K562 (cell line): Measurements from ENCODE around the gene DCPS. TPM values are rescaled to one million over a fixed set of nuclear protein-coding genes. Genes with fewer than 3 reads are reported as not detected.

Experiments used
- ARID1B ChIP-seq: fragments of 450-650 bp; IDR thresholded peaks from 2 replicates; pipeline ENCODE4 v1.6.1; 2016; ENCODE audit warnings: antibody characterized with exemption, mild to moderate bottlenecking, inconsistent platforms
- CREM ChIP-seq: IDR thresholded peaks from 2 replicates; pipeline ENCODE4 v1.6.1; 2014; ENCODE audit warnings: antibody characterized with exemption, low read depth
- ERF ChIP-seq: fragments of 450-650 bp; formaldehyde crosslinking; IDR thresholded peaks from 2 replicates; pipeline ENCODE4 v1.4.0; 2020; ENCODE audit warnings: mild to moderate bottlenecking, mixed read lengths
- KAT2B ChIP-seq: IDR thresholded peaks from one replicate; pipeline ENCODE4 v1.6.1; 2012; ENCODE audit warnings: low read depth, mild to moderate bottlenecking, control low read depth, inconsistent platforms, low read length, moderate library complexity
- KAT8 ChIP-seq: fragments of 450-650 bp; IDR thresholded peaks from 2 replicates; pipeline ENCODE4 v1.6.1; 2016; ENCODE audit warnings: low read depth, mild to moderate bottlenecking
- LARP7 ChIP-seq: fragments of 450-650 bp; IDR thresholded peaks from 2 replicates; pipeline ENCODE4 v1.6.1; 2016
- MYNN ChIP-seq, 2 experiments: sonication (generic); formaldehyde crosslinking in 1 of 2; IDR thresholded peaks; 2 replicates each; pipeline versions ENCODE4 v1.5.0 to v1.6.1; 2016 to 2020; ENCODE audit warnings: antibody characterized with exemption in 1 of 2, missing genetic modification reagents in 1 of 2
- NFYB ChIP-seq: IDR thresholded peaks from 2 replicates; pipeline ENCODE4 v1.6.1; 2011; ENCODE audit warnings: mild to moderate bottlenecking, moderate library complexity; ENCODE audit not compliant: insufficient read length; ENCODE audit errors: extremely low read depth
- POLR2G ChIP-seq: fragments of 200-400 bp; formaldehyde crosslinking; IDR thresholded peaks from 2 replicates; pipeline ENCODE4 v1.6.1; 2017; ENCODE audit warnings: low read depth, mild to moderate bottlenecking, antibody characterized with exemption, low read length, moderate library complexity
- RBBP5 ChIP-seq: fragments of 200-600 bp; sonication (generic); IDR thresholded peaks from 2 replicates; pipeline ENCODE4 v1.6.1; 2012; ENCODE audit warnings: borderline replicate concordance, mild to moderate bottlenecking, low read length, control low read depth, inconsistent platforms; ENCODE audit not compliant: insufficient read depth, poor library complexity, severe bottlenecking
- RBM34 ChIP-seq: fragments of 200-400 bp; formaldehyde crosslinking; IDR thresholded peaks from 2 replicates; pipeline ENCODE4 v1.6.1; 2018; ENCODE audit warnings: low read length, borderline replicate concordance; ENCODE audit not compliant: insufficient read depth
- RBM39 ChIP-seq: fragments of 200-400 bp; formaldehyde crosslinking; optimal IDR thresholded peaks from 2 replicates; pipeline ENCODE3; 2018; ENCODE audit warnings: low read depth, low read length
- SMARCE1 ChIP-seq: fragments of 450-650 bp; IDR thresholded peaks from 2 replicates; pipeline ENCODE4 v1.7.1; 2016; ENCODE audit warnings: mild to moderate bottlenecking
- YY1 ChIP-seq, 3 experiments: IDR thresholded peaks; 2 replicates each; pipeline ENCODE4 v1.6.1; 2011; ENCODE audit warnings: low read length in 2 of 3, mild to moderate bottlenecking in 2 of 3, moderate library complexity in 2 of 3, borderline replicate concordance in 1 of 3, control low read depth in 1 of 3, low read depth in 1 of 3; ENCODE audit not compliant: insufficient read depth in 3 of 3, insufficient replicate concordance in 2 of 3, control insufficient read depth in 1 of 3, insufficient read length in 1 of 3; ENCODE audit errors: extremely low read depth in 1 of 3
- ZNF263 ChIP-seq: sonication (generic); formaldehyde crosslinking; IDR thresholded peaks from 2 replicates; pipeline ENCODE4 v1.8.0; 2022; ENCODE audit warnings: mild to moderate bottlenecking, missing genetic modification reagents, borderline replicate concordance
- polyA plus RNA-seq, 8 experiments: library from polyadenylated mRNA; depleted of rRNA in 4 of 8; stranded (reverse) in 5 of 8; unstranded in 3 of 8; fragments of >200 nt; fragmentation: Nextera tagmentation in 2 of 8; fragmentation: Illumina TruSeq in 1 of 8; extraction: Ambion mirVana in 2 of 8; extraction: Trizol in 1 of 8; gene quantifications; 2 replicates each; pipeline versions ENCODE4 v1.2.1 to v1.2.3, GENCODE V29; 2011 to 2014; ENCODE audit warnings: inconsistent platforms in 1 of 8, missing spikeins in 1 of 8
- total RNA-seq, 7 experiments: library from RNA; depleted of rRNA in 6 of 7; stranded (reverse); fragments of >200 nt in 6 of 7; fragmentation: Illumina TruSeq in 2 of 7; extraction: Trizol in 2 of 7; gene quantifications; 2 replicates each; pipeline versions ENCODE4 v1.2.1 to v1.2.3, GENCODE V29; 2011 to 2021; ENCODE audit warnings: low replicate concordance in 1 of 7
- TF ChIP-seq, protein P1 (sequence below), 2 experiments: fragments of 450-650 bp in 1 of 2; IDR thresholded peaks; 2 replicates each; pipeline ENCODE4 v1.6.1; 2011 to 2017; ENCODE audit warnings: low read depth in 2 of 2, antibody characterized with exemption in 1 of 2, borderline replicate concordance in 1 of 2, low read length in 1 of 2, mild to moderate bottlenecking in 1 of 2, mixed read lengths in 1 of 2; ENCODE audit not compliant: control insufficient read depth in 1 of 2
- TF ChIP-seq, protein P2 (sequence below): fragments of 250-450 bp; sonication (Bioruptor Pico); IDR thresholded peaks from 2 replicates; pipeline ENCODE4 v1.4.0; 2020; ENCODE audit warnings: mild to moderate bottlenecking
- TF ChIP-seq, protein P3 (sequence below), 2 experiments: fragments of 450-650 bp; IDR thresholded peaks; 2 replicates each; pipeline ENCODE4 v1.6.1; 2018; ENCODE audit warnings: mild to moderate bottlenecking in 2 of 2, low read depth in 1 of 2; ENCODE audit not compliant: partially characterized antibody in 2 of 2

The DCPS gene
- total and polyA plus RNA-seq, 9 of the 15 experiments (the other 6 are each of a cell fraction or from before 2014, with no cell fraction given): 8.7 to 38.1 (median 17.9) TPM

DNA sequence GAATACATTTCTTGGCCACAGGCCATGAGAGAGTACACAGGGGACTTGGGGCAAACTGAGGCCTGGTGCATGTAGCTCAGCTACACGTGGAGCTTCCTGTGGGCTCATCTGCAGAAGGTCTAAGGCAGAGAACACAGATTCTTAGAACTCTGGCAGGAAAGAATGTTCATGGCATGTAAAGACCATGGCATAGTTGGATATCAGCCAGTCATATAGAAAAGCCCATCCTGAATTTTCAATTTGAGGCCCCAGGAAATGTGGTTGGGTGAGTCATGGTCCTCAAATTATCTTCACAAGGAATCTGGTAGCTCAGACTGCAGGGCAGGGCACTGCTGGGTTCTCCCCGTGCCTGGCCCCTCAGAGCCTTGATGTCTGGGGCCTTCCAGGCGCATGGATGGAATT, 37.9 kb downstream of the DCPS start (continued):
- TF ChIP-seq, protein P1, sequence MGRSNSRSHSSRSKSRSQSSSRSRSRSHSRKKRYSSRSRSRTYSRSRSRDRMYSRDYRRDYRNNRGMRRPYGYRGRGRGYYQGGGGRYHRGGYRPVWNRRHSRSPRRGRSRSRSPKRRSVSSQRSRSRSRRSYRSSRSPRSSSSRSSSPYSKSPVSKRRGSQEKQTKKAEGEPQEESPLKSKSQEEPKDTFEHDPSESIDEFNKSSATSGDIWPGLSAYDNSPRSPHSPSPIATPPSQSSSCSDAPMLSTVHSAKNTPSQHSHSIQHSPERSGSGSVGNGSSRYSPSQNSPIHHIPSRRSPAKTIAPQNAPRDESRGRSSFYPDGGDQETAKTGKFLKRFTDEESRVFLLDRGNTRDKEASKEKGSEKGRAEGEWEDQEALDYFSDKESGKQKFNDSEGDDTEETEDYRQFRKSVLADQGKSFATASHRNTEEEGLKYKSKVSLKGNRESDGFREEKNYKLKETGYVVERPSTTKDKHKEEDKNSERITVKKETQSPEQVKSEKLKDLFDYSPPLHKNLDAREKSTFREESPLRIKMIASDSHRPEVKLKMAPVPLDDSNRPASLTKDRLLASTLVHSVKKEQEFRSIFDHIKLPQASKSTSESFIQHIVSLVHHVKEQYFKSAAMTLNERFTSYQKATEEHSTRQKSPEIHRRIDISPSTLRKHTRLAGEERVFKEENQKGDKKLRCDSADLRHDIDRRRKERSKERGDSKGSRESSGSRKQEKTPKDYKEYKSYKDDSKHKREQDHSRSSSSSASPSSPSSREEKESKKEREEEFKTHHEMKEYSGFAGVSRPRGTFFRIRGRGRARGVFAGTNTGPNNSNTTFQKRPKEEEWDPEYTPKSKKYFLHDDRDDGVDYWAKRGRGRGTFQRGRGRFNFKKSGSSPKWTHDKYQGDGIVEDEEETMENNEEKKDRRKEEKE (IDR thresholded peaks at IDR 0.05; ENCODE audit: borderline replicate concordance in 1 of 2, control insufficient read depth in 1 of 2, low read depth in 2 of 2, low read length in 1 of 2): no peak
- TF ChIP-seq, protein P2, sequence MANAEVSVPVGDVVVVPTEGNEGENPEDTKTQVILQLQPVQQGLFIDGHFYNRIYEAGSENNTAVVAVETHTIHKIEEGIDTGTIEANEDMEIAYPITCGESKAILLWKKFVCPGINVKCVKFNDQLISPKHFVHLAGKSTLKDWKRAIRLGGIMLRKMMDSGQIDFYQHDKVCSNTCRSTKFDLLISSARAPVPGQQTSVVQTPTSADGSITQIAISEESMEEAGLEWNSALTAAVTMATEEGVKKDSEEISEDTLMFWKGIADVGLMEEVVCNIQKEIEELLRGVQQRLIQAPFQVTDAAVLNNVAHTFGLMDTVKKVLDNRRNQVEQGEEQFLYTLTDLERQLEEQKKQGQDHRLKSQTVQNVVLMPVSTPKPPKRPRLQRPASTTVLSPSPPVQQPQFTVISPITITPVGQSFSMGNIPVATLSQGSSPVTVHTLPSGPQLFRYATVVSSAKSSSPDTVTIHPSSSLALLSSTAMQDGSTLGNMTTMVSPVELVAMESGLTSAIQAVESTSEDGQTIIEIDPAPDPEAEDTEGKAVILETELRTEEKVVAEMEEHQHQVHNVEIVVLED (CRISPR knock-in tag): no peak
- TF ChIP-seq KAT8: no peak
- TF ChIP-seq LARP7: no peak
- TF ChIP-seq YY1 (IDR thresholded peaks at IDR 0.05; ENCODE audit: borderline replicate concordance in 1 of 3, control insufficient read depth in 1 of 3, extremely low read depth in 1 of 3, insufficient read depth in 3 of 3, insufficient read length in 1 of 3, insufficient replicate concordance in 2 of 3, low read depth in 1 of 3, low read length in 2 of 3): no peak
- no peak for TF ChIP-seq ZNF263 (CRISPR knock-in tag)
- 0 out of 2 replicates have a peak, but pooled peaks have one; percentile 17 for TF ChIP-seq CREM
- TF ChIP-seq SMARCE1: peak; percentile 85
- TF ChIP-seq RBM34: no peak
- TF ChIP-seq, protein P3, sequence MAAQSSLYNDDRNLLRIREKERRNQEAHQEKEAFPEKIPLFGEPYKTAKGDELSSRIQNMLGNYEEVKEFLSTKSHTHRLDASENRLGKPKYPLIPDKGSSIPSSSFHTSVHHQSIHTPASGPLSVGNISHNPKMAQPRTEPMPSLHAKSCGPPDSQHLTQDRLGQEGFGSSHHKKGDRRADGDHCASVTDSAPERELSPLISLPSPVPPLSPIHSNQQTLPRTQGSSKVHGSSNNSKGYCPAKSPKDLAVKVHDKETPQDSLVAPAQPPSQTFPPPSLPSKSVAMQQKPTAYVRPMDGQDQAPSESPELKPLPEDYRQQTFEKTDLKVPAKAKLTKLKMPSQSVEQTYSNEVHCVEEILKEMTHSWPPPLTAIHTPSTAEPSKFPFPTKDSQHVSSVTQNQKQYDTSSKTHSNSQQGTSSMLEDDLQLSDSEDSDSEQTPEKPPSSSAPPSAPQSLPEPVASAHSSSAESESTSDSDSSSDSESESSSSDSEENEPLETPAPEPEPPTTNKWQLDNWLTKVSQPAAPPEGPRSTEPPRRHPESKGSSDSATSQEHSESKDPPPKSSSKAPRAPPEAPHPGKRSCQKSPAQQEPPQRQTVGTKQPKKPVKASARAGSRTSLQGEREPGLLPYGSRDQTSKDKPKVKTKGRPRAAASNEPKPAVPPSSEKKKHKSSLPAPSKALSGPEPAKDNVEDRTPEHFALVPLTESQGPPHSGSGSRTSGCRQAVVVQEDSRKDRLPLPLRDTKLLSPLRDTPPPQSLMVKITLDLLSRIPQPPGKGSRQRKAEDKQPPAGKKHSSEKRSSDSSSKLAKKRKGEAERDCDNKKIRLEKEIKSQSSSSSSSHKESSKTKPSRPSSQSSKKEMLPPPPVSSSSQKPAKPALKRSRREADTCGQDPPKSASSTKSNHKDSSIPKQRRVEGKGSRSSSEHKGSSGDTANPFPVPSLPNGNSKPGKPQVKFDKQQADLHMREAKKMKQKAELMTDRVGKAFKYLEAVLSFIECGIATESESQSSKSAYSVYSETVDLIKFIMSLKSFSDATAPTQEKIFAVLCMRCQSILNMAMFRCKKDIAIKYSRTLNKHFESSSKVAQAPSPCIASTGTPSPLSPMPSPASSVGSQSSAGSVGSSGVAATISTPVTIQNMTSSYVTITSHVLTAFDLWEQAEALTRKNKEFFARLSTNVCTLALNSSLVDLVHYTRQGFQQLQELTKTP (IDR thresholded peaks at IDR 0.05; ENCODE audit: low read depth in 1 of 2, partially characterized antibody in 2 of 2): no peak
- TF ChIP-seq KAT2B: no peak
- no peak for TF ChIP-seq MYNN (IDR thresholded peaks at IDR 0.05)
- TF ChIP-seq MYNN (CRISPR knock-in tag; IDR thresholded peaks at IDR 0.05): no peak
- TF ChIP-seq POLR2G: no peak
- no peak for TF ChIP-seq NFYB
- TF ChIP-seq RBBP5: peak; percentile 32
- TF ChIP-seq ARID1B: peak; percentile 76
- TF ChIP-seq ERF (CRISPR knock-in tag): no peak
- TF ChIP-seq RBM39: no peak
